GM19468 (cell line): Measurements from ENCODE around the gene CPT1B.
"Not testable (repeated sequence)": the region's sequence is repeated elsewhere in the genome, so short reads cannot be mapped to it uniquely, and the experiment has no call there.

Experiments used
- ATAC-seq: cut with Tn5 transposase; IDR thresholded peaks from one replicate; pipeline ENCODE4 v1.9.1; 2021; ENCODE audit warnings: mild to moderate bottlenecking, moderate library complexity, moderate number of reproducible peaks; ENCODE audit not compliant: unreplicated experiment; ENCODE audit errors: extremely low read depth

The CPT1B gene

GRCh38 chr22:50610041-50610451 is 31.8 kb upstream of the CPT1B start:
- no peak for ATAC-seq

GRCh38 chr22:50609599-50609998 is 31.4 kb upstream of the CPT1B start:
- no peak for ATAC-seq

- no peak for ATAC-seq
Measured at GRCh38 chr22:50608996-50609395, 30.8 kb upstream of the CPT1B start.

DNA sequence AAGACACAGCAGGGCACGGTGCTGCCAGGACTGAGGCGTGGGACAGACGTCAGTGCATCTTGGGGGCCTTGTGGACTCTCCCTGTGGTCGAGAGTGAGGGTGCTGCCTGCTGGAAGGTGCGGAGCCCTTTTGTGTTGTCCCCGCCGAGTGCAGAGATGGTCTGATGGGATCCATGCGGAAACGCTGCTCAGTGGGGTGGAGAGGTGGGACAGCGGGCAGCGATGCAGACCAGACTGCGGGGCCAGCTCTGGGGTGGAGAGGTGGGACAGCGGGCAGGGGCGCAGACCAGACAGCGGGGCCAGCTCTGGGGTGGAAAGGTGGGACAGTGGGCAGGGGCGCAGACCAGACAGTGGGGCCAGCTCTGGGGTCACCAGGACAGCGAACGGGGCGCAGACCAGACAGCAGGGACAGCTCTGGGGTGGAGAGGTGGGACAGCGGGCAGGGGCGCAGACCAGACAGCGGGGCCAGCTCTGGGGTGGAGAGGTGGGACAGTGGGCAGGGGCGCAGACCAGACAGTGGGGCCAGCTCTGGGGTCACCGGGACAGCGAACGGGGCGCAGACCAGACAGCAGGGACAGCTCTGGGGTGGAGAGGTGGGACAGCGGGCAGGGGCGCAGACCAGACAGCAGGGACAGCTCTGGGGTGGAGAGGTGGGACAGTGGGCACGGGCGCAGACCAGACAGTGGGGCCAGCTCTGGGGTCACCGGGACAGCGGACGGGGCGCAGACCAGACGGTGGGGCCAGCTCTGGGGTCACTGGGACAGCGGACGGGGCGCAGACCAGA is 30.0 kb upstream of the CPT1B start:
- ATAC-seq = not testable (repeated sequence)

- no peak for ATAC-seq
Measured at GRCh38 chr22:50607659-50608020, 29.4 kb upstream of the CPT1B start.

DNA sequence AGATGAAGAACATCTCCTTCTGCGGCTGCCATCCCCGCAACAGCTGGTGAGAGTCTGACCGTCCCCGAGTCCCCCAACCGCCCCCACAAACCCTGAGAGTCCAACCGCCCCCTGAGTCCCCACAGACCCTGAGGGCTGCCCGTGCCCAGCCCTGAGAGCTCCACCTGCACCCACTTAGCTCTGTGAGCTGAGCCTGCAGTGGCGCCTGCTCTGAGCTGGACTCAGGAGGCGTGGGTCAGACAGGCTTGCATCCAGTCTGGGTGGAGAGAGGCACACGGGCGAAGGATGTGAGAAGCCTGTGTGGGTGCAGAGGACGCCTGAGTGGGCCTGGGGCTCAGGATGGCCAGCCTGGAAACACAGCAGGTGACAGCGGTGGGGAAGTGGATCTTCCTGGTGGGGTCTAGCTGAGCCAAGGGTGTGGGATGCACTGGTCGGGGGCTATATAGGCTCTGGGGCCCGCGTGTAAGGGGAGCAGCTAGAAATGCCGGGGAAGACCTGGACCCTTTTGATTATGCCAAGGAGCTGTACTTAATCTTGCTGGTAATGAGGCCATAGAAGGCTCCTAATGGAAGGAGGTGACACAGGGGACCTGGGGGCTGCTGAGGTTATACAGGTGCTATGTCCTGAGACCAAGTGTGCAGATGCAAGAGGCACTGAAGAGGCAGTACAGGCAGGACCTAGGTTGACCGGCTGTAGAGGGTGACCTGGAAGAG is 28.9 kb upstream of the CPT1B start:
- ATAC-seq = no peak

GRCh38 chr22:50606165-50606945 is 28.1 kb upstream of the CPT1B start:
- ATAC-seq = no peak

DNA sequence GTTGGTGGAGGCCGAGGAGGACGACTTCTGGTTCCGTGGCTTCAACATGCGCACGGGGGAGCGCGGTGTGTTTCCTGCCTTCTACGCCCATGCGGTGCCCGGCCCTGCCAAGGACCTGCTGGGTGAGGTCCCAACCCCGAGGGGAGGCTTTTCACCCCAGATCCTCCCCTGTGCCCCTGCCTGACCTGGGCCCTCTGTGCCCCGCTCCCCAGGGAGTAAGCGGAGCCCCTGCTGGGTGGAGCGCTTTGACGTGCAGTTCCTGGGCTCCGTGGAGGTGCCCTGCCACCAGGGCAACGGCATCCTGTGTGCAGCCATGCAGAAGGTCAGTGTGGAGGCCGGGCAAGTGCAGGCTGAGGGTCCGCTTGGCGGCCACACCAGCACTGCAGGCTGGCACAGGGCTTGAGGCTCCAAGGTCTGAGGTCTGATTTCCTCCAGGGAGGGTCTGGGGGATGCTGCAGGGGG is 27.4 kb upstream of the CPT1B start:
- no peak for ATAC-seq

GRCh38 chr22:50605002-50605612 is 26.9 kb upstream of the CPT1B start:
- ATAC-seq = no peak

- ATAC-seq = no peak
Measured at GRCh38 chr22:50604256-50605001, 26.2 kb upstream of the CPT1B start.

DNA sequence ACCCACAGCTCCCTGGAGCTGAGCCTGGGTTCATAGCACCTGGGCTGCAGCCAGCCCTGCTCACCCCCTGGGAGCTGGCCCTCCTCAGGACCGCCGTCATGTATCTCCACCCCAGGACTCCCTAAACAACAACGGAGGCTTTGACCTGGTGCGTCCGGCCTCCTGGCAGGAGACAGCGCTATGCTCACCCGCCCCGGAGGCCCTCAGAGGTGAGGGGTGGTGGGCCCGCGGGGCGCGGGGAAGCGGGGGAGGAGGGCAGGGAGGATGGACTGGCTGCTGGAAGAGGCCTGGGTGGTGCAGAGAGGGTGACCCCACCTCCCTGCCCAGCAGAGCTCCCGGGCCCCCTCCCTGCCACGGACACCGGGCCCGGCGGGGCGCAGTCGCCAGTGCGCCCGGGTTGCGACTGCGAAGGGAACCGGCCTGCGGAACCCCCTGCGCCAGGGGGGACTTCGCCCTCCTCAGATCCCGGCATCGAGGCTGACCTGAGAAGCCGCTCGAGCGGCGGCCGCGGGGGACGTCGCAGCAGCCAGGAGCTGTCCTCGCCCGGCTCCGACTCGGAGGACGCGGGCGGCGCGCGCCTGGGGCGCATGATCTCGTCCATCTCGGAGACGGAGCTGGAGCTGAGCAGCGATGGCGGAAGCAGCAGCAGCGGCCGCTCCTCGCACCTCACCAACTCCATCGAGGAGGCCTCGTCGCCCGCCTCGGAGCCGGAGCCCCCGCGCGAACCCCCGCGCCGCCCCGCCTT is 25.5 kb upstream of the CPT1B start:
- no peak for ATAC-seq

- ATAC-seq = no peak
Measured at GRCh38 chr22:50602338-50602700, 24.1 kb upstream of the CPT1B start.

DNA sequence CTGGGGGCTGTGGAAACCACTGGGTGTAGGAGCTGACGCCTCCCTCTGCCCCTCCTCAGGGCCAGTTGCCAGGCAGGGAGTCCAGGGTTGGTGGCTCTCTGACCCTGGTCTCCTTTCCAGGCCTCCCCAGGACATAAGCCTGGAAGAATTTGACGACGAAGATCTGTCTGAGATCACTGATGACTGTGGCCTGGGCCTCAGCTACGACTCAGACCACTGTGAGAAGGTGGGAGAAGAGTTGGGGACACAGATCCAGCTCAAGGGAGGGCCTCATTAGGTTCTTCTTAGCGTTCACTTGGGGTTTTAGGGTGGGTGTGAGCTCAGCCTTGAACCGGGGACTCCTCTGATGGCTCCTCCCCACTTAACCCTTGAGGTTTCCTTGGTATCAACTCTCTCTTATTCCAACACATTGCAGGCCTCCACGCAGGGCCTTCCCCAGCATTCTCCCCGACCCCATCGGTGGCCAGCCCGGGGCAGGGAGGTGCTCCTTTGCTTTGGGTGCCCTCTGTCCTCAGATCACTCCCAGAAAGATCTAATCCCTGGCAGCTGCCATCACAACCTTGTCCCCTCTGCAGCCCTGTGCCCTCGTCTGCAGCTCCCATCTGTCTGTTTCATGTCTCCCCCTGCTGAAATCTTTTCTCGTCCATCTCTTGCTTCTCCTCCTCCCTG is 23.6 kb upstream of the CPT1B start:
- ATAC-seq = no peak

DNA sequence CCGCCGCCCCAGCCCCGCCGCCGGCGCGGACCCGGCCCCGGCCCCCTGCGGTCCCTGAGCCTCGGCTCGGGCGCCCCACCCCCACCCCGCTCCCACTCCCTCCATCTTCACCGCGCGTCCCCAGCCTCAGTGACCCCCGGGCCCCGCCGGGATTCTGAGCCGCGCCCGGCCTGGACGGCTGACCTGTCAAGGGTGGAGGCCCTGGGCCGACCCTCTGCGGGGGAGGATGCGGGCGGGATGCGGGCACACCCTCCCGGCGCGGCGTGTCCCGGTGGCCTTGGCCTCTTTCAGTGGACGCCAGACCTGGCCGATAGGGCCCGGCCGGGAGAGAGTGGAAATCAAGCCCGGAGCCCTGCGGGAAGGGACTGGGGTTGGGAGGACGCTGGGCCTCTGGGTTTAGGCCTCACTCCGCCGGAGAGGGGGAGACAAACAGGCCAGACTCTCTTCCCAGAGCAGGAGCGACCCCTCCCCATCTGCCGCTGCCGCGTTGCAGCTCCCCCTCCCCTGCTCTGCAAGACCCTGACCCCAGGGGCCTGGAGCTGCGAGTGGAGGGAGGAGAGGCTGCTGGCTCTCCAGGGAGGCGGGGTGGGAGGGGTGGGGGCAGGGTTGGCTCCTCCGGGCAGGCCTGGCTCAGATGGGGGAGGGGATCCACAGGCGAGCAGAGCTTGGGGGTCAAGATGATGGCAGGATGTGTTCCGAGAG is 22.9 kb upstream of the CPT1B start:
- no peak for ATAC-seq

DNA sequence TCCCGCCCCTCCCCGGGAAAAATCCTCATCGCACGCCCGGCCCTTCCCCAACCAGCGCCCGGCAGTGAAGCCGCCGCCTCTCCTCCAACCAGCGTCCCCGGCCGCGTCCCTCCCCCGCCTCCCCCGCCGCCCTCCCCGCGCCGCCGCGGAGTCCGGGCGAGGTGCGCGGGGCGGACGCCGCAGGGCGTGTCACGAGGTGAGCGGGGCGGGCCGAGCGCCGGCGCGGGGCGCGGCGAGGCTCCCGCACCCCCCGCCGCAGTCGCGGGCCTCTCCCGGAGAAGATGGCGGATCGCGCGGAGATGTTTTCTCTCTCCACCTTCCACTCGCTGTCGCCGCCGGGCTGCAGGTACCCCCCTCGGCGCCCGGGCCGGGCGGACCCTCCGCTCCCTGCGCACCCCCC is 22.3 kb upstream of the CPT1B start, which contains the start of gene MAPK8IP2:
Gene MAPK8IP2 (plus strand): TSS at position 256 of the 400 bp plus-strand sequence. CDS start 26 bp downstream, at position 282.
- no peak for ATAC-seq

- no peak for ATAC-seq
Measured at GRCh38 chr22:50599816-50600455, 21.7 kb upstream of the CPT1B start.

DNA sequence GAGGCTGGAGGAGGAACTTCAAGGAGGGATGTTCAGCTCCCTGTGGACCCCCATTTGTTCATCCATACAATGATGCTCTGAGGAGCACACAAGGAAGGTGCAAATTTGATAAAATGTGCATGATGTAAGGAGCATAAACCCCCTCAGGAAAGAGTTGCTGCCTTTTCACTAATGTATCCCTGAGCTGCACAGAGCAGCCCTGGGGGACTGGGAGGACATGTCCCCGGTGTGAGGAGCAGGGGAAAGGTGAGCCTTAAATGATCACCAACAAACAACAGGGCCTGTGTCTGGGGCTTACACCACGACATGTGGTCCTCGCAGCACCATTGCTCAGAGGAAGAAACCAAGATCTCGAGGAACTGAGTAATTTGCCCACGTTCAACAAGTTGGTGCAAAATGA is 18.9 kb upstream of the CPT1B start:
- ATAC-seq = no peak
